Measurements from ENCODE around the gene PLPP4.

Gene PLPP4

DNA sequence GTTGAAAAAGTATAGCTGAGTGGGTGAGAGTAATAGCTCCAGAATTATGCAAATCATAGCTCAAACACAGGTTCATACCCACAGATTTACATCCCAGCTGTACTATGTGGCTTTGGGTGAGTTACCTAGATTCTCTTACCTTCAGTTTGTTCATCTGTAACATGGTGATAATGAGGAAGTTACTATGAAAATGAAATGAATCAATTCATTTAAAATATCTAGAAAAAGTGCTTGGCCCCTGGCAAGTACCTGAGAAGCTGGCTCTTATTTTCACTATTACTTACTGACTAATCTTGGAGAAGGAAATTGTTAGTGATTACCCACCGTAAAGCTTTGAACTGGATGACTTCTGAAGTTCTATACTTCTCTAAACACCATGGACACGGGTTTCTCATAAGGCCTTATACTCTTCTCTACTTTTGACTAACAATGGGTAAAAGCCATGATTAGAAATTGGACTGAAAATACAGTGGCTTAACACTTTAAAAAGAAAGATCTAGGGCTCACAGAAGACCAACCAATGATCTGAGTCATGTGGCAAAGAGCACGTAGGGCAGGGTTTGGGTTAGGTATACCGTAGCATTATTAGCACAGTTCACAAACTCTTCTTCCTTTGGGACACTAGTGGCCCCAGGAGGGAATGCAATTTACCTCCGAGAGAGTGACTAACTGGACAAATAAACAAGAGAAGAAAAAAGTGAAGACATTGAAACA lies 149.2 kb downstream of the PLPP4 start:
- TF ChIP-seq, protein P1, sequence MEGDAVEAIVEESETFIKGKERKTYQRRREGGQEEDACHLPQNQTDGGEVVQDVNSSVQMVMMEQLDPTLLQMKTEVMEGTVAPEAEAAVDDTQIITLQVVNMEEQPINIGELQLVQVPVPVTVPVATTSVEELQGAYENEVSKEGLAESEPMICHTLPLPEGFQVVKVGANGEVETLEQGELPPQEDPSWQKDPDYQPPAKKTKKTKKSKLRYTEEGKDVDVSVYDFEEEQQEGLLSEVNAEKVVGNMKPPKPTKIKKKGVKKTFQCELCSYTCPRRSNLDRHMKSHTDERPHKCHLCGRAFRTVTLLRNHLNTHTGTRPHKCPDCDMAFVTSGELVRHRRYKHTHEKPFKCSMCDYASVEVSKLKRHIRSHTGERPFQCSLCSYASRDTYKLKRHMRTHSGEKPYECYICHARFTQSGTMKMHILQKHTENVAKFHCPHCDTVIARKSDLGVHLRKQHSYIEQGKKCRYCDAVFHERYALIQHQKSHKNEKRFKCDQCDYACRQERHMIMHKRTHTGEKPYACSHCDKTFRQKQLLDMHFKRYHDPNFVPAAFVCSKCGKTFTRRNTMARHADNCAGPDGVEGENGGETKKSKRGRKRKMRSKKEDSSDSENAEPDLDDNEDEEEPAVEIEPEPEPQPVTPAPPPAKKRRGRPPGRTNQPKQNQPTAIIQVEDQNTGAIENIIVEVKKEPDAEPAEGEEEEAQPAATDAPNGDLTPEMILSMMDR (IDR thresholded peaks at IDR 0.05; ENCODE audit: low read depth, low read length, missing control alignments) = no peak
- in situ Hi-C loops (cut with HindIII; ENCODE audit: low pct_ligation_motif_present, low sequenced_read_pairs) = no loop called here
- Histone ChIP-seq H3K27ac (no peak overlapping the region), H3K27me3 (replicated peaks) (no peaks in the 10 kb centered on the region), H3K36me3 (replicated peaks) (no peaks in the 10 kb centered on the region), H3K4me3 (ENCODE audit: low read depth, low read length) (no peak overlapping the region)
- DNase-seq = no peak

- Histone ChIP-seq H3K27ac (peak overlapping the region; percentile 70), H3K36me3 (replicated peaks) (no peaks in the 10 kb centered on the region), H3K27me3 (replicated peaks) (no peaks in the 10 kb centered on the region), H3K4me3 (ENCODE audit: low read depth, low read length) (no peak overlapping the region)
- in situ Hi-C loops (cut with HindIII; ENCODE audit: low pct_ligation_motif_present, low sequenced_read_pairs) = no loop called here
- TF ChIP-seq, protein P1 (IDR thresholded peaks at IDR 0.05; ENCODE audit: low read depth, low read length, missing control alignments) = no peak
- peak; percentile 78 for DNase-seq
Observed at GRCh38 chr10:120607016-120607709, 150.1 kb downstream of the PLPP4 start.

DNA sequence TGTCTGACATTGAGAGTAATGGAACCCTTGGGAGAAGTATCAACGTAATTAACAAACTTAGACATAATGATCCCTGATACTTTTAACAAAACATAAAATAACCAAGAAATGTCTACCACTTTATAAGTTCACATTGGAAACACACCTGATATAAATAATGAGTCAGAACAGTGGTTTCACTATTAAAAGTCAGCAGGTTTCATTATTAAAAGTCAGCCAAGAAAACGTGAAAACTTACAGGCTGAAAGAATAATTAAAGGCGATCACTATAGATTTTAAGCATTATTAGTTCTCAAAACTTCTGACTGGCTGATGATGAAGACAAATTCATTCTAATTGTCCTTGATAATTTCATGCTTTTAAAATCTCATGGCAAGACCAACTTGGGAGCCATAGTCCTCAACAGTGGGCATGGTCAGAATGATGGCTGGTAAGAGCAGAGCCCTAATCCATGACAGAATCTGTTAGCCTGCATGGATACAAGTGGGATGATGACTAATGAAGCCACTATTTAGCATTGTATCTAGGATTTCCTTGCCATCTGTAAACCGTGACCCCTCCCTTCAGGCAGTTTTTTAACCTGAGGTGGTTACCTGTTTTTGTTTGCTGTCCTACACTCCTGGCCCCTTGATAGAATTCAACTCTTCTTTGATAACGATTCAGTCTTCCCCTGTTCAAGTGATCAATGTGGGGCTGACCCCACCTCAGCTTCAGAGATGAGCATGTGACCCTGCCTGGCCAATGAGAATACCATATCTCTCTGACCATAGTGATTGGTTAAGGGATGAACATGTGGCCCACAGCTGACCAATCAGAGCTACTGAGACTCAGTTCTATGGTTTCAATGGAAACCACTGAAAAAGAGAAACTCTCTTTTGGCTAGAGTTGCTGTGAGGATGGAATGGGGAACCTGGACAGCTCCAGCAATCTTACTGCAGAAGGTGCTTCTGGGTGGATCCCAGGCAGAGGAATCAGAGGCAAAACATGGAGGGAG lies 151.0 kb downstream of the PLPP4 start:
- DNase-seq = no peak
- Histone ChIP-seq H3K27me3 (replicated peaks) (no peaks in the 10 kb centered on the region), H3K27ac (peak overlapping the region; percentile 70), H3K36me3 (replicated peaks) (no peaks in the 10 kb centered on the region), H3K4me3 (ENCODE audit: low read depth, low read length) (no peak overlapping the region)
- TF ChIP-seq, protein P1 (IDR thresholded peaks at IDR 0.05; ENCODE audit: low read depth, low read length, missing control alignments) = no peak
- in situ Hi-C loops (cut with HindIII; ENCODE audit: low pct_ligation_motif_present, low sequenced_read_pairs) = no loop called here

- H3K4me3 ChIP-seq (ENCODE audit: low read depth, low read length) = no peak overlapping the region
- in situ Hi-C loops (cut with HindIII; ENCODE audit: low pct_ligation_motif_present, low sequenced_read_pairs) = no loop called here
- H3K36me3 ChIP-seq (replicated peaks) = no peaks in the 10 kb centered on the region
- TF ChIP-seq, protein P1 (IDR thresholded peaks at IDR 0.05; ENCODE audit: low read depth, low read length, missing control alignments) = no peak
- DNase-seq = no peak
- no peaks in the 10 kb centered on the region for H3K27me3 ChIP-seq (replicated peaks)
- H3K27ac ChIP-seq = no peak overlapping the region
Observed at GRCh38 chr10:120609006-120609405, 152.0 kb downstream of the PLPP4 start.

GRCh38 chr10:120610791-120611190 lies 153.8 kb downstream of the PLPP4 start:
- Histone ChIP-seq H3K27ac (no peak overlapping the region), H3K4me3 (ENCODE audit: low read depth, low read length) (no peak overlapping the region), H3K27me3 (replicated peaks) (no peaks in the 10 kb centered on the region), H3K36me3 (replicated peaks) (no peaks in the 10 kb centered on the region)
- TF ChIP-seq, protein P1 (IDR thresholded peaks at IDR 0.05; ENCODE audit: low read depth, low read length, missing control alignments) = no peak
- no peak for DNase-seq
- in situ Hi-C loops (cut with HindIII; ENCODE audit: low pct_ligation_motif_present, low sequenced_read_pairs) = no loop called here
